Neural progenitor cell (in vitro differentiated cells): Measurements from ENCODE around the gene SOWAHD.

ENCODE experiments used
- EZH2 ChIP-seq: fragments of 200-600 bp; sonication (generic); IDR thresholded peaks from 2 replicates; pipeline ENCODE4 v1.6.1; 2017; ENCODE audit warnings: antibody characterized with exemption, mild to moderate bottlenecking, moderate library complexity
- TF ChIP-seq, protein P1 (sequence below): fragments of 200-600 bp; sonication (generic); IDR thresholded peaks from 2 replicates; pipeline ENCODE4 v1.5.1; 2017; ENCODE audit warnings: antibody characterized with exemption, mild to moderate bottlenecking

DNA sequence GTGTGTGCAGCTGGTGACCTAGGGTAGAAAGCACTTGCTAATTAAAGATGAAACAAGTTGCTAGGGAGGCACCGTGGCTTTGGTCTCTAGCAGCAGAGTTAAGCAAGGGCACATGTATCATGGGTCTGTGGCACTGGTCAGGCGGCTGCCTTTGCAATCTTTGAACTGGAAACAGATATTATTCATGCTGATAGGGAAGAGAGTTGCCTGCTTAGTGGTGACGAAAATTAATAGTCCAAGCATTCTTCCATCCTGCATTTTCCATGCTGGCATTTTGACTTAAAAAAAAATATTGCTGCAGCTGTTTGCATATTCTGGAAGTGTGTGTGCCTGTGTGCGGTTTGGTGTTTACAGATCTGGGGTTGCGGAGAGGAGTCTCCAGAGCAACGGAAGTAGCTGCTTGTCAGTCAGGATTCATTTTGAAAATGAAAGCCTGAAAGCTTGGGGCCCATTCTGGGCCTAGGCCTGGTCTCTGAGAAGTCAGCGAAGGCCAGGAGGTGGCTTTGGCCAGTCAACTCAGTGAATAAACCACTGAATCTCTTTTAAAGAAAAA, 2.3 kb upstream of the SOWAHD start:
- TF ChIP-seq, protein P1, sequence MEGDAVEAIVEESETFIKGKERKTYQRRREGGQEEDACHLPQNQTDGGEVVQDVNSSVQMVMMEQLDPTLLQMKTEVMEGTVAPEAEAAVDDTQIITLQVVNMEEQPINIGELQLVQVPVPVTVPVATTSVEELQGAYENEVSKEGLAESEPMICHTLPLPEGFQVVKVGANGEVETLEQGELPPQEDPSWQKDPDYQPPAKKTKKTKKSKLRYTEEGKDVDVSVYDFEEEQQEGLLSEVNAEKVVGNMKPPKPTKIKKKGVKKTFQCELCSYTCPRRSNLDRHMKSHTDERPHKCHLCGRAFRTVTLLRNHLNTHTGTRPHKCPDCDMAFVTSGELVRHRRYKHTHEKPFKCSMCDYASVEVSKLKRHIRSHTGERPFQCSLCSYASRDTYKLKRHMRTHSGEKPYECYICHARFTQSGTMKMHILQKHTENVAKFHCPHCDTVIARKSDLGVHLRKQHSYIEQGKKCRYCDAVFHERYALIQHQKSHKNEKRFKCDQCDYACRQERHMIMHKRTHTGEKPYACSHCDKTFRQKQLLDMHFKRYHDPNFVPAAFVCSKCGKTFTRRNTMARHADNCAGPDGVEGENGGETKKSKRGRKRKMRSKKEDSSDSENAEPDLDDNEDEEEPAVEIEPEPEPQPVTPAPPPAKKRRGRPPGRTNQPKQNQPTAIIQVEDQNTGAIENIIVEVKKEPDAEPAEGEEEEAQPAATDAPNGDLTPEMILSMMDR = no peak
- no peak for TF ChIP-seq EZH2
